Activated CD8-positive, alpha-beta memory T cell treated with anti-CD3 and anti-CD28 coated beads for 4 hours (primary cell): ENCODE data around the gene SLC8A1.

Source experiments
- DNase-seq, 2 donors: peaks; one replicate each; pipeline ENCODE4 v3.0.0-alpha.2; 2020; ENCODE audit warnings: low read depth in 2 of 2

SLC8A1 gene

GRCh38 chr2:40193670-40194026 lies 258.2 kb downstream of the SLC8A1 start:
- DNase-seq = no peak

GRCh38 chr2:40192864-40193669 lies 258.8 kb downstream of the SLC8A1 start:
- DNase-seq = no peak

GRCh38 chr2:40190457-40190856 lies 261.4 kb downstream of the SLC8A1 start:
- DNase-seq = no peak

GRCh38 chr2:40189881-40190280 lies 262.0 kb downstream of the SLC8A1 start:
- no peak for DNase-seq

GRCh38 chr2:40187054-40187453 lies 264.8 kb downstream of the SLC8A1 start:
- DNase-seq = no peak

GRCh38 chr2:40184551-40184950 lies 267.3 kb downstream of the SLC8A1 start:
- no peak for DNase-seq

GRCh38 chr2:40181855-40182254 lies 270.0 kb downstream of the SLC8A1 start:
- DNase-seq = no peak

GRCh38 chr2:40179801-40180200 lies 272.1 kb downstream of the SLC8A1 start:
- no peak for DNase-seq

GRCh38 chr2:40178971-40179370 lies 272.9 kb downstream of the SLC8A1 start:
- DNase-seq = no peak

- no peak for DNase-seq
Measured at GRCh38 chr2:40178171-40178778, 273.6 kb downstream of the SLC8A1 start.

- no peak for DNase-seq
Measured at GRCh38 chr2:40177366-40177765, 274.5 kb downstream of the SLC8A1 start.

- DNase-seq = no peak
Measured at GRCh38 chr2:40173276-40173675, 278.6 kb downstream of the SLC8A1 start.

GRCh38 chr2:40169856-40170255 lies 282.0 kb downstream of the SLC8A1 start:
- no peak for DNase-seq

- no peak for DNase-seq
Measured at GRCh38 chr2:40169430-40169829, 282.5 kb downstream of the SLC8A1 start.

- DNase-seq = no peak
Measured at GRCh38 chr2:40168546-40168945, 283.3 kb downstream of the SLC8A1 start.

- no peak for DNase-seq
Measured at GRCh38 chr2:40168032-40168431, 283.9 kb downstream of the SLC8A1 start.

GRCh38 chr2:40166006-40166405 lies 285.9 kb downstream of the SLC8A1 start:
- DNase-seq = no peak

- no peak for DNase-seq
Measured at GRCh38 chr2:40165509-40165844, 286.4 kb downstream of the SLC8A1 start.

GRCh38 chr2:40164736-40165508 lies 287.0 kb downstream of the SLC8A1 start:
- DNase-seq = no peak

GRCh38 chr2:40161986-40162385 lies 289.9 kb downstream of the SLC8A1 start:
- no peak for DNase-seq

GRCh38 chr2:40160751-40161218 lies 291.1 kb downstream of the SLC8A1 start:
- DNase-seq = no peak

- no peak for DNase-seq
Measured at GRCh38 chr2:40159333-40159732, 292.6 kb downstream of the SLC8A1 start.

- DNase-seq = no peak
Measured at GRCh38 chr2:40158781-40159180, 293.1 kb downstream of the SLC8A1 start.
